Measurements from ENCODE around the gene MYOM3.

- TF ChIP-seq ZBTB7A (IDR thresholded peaks at IDR 0.05; ENCODE audit: low read depth) (no peak), YY1 (IDR thresholded peaks at IDR 0.05; ENCODE audit: low read depth) (no peak), MAX (IDR thresholded peaks at IDR 0.05) (no peak)
These were observed 22.4 kb upstream of the MYOM3 start for GRCh38 chr1:24134376-24134775.

Measured in Ishikawa (cell line).